Adipose tissue (tissue), 3 donors: ENCODE results near the gene CFAP91. TPM values are rescaled to one million over a fixed set of nuclear protein-coding genes. Genes with fewer than 3 reads are reported as not detected.
"Not testable (repeated sequence)": the region's sequence is repeated elsewhere in the genome, so short reads cannot be mapped to it uniquely, and the experiment has no call there.

Experiments used
- H3K27ac ChIP-seq: one replicate; pipeline ENCODE4 v1.5.1; 2013; ENCODE audit warnings: low read depth, low read length
- WGBS, 3 donors: extraction: QIAGEN DNeasy Blood & Tissue Kit; methylation state at CpG; one replicate each; pipeline ENCODE4 v1.1.7; 2013; 5-methylcytosine and 5-hydroxymethylcytosine counted together
- polyA plus RNA-seq, 3 donors: library from polyadenylated mRNA; stranded (reverse); fragments of 200-250 nt; gene quantifications; one replicate each; pipeline ENCODE4 v1.2.3, GENCODE V29; 2013
- donor health status: healthy with polysubstance abuse.
- donor health status: Bipolar disorder and iron deficiency.
- donor health status: healthy.

Gene CFAP91
- polyA plus RNA-seq, 3 donors = 0.85 to 5.0 (median 3.1) TPM

DNA sequence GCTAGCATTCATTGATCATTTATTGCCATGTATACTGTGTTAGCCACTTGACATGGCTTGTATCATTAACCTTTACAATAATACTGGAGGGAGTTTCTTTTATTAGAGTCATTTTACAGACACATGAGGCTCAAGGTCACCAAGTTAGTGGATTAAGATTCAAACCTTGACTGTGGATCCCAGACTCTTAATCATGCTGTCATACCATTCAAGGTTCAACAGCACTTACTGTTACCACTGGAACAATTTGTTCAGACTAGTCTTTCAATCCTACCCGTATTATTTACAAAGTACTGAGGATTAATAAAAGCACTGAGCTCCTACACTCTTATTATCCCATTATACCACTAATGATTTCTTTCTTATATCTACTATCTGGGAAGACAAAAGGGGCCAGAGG is 26.8 kb upstream of the CFAP91 start:
- no peak overlapping the region for H3K27ac ChIP-seq
- WGBS, 3 donors = 29 to 61% (median 52%) methylated on average over 1 of the region's 1 CpG

DNA sequence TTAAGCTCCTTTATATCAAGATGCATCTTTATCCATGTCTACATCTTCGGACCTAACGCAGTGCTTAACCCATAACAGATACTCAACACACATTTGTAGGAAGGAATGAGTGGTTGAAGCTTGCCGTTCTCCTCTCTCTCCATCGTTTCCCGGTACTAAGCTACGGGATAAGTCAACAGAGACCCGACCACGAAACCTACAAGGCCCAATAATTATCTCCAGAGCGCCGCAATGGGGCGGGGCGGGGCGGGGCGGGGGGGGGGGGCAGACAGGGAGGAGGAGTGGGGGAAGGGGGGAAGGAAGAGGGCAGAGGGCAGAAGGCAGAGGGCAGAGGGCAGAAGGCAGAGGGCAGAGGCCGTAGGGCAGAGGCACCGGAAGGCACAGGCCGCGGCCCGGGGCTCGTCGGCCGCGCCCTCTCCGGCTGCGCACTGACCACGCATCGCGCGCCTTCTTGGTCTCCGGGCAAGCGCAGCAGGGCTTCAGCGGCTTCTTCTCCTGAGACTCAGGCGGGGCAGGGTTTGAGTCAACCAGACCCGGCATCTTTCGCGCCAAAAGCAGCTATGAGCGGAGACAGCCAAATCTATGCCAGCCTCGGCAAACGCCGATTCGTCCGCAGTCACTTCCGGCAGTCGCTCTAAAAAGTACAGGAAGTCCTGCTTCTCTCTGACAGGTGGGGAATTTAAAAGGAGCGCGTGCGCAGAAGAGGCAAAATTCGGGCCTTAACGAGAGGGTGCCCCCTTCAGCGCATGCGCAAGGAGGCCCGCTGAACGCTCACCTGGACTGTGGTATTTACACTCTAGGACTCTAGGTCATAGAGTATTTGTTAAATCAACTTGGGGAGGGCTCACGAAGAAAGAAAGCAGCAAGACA is 25.8 kb upstream of the CFAP91 start, which contains the start of gene COX17:
Gene COX17 (minus strand): TSS at position 636 of the 870 bp plus-strand sequence. CDS start 96 bp downstream, at position 540.
- 0 to 1% (median 1%) methylated on average over 52 to 54 of the region's 54 CpGs for WGBS, 3 donors
- H3K27ac ChIP-seq = peak within 1 kb of the TSS; percentile 48

DNA sequence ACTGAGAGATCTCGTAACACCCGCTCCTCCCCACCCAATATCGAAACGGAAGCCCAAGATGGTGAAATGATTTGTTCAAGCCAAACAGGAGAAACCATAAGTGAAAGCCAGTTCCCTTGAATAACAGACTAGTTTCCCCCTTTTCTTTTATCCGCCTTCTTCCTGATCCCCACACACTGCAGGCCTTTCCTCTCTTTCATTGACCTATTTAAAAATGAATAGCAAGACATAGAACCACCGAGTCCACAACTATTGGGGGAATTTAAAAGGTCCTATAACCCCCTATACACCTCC is 25.2 kb upstream of the CFAP91 start:
- WGBS, 3 donors = 6 to 9% (median 6%) methylated on average over 6 of the region's 6 CpGs
- H3K27ac ChIP-seq = peak overlapping the region; percentile 48

DNA sequence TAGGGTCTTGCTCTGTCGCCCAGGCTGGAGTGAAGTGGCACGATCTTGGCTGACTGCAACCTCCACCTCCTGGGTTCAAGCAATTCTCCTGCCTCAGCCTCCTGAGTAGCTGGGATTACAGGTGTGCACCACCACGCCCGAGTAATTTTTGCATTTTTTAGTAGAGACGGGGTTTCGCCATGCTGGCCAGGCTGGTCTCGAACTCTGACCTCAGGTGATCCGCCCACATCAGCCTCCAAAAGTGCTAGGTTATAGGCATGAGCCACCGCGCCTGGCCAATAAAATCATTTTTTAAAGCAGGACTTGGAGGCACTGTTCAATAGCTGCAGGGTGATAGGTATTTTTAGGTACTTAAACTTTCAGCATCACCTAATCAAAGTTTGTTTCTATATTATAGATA is 24.6 kb upstream of the CFAP91 start:
- WGBS, 3 donors = 95 to 98% (median 97%) methylated on average over 10 of the region's 10 CpGs
- H3K27ac ChIP-seq = not testable (repeated sequence)

DNA sequence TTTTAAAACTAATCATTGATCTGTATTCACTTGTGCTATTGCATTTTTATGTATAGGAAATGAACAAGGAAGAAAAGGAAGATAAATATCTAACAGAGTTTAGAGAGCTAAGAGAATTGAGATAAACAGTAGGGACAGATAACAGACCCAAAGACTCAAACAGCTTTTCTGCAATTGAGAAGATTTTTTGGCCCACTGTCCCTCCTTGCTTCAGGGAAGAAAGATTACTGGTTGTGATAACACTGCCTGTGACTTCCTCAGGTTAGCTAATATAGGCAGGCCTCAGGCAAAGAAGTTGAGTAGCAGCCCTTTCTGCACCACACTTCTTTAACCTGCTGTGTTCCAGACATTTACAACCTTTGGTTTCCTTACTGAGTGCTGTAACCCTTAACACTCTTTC is 22.9 kb upstream of the CFAP91 start:
- no peak overlapping the region for H3K27ac ChIP-seq

DNA sequence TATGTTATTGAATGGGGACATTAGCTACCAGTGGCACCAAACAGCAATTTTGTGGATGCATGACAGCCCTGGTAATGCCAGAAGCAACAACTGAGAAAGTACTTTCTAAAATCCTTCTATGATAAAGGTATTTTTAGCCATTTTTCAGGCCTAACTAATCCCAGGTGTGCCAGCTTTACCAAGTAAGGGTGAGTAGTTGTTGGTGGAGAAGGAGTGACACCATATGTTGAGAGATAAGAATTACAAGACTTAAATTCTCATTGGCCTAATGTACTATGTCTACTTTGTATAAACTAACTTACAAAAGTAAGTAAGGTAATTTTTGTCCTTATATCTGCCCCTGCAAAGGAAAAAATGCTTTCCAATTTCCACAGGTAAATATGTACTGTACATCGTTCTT is 21.5 kb upstream of the CFAP91 start:
- WGBS, 3 donors = 53 to 55% (median 54%) methylated on average over 1 of the region's 1 CpG
- no peak overlapping the region for H3K27ac ChIP-seq

DNA sequence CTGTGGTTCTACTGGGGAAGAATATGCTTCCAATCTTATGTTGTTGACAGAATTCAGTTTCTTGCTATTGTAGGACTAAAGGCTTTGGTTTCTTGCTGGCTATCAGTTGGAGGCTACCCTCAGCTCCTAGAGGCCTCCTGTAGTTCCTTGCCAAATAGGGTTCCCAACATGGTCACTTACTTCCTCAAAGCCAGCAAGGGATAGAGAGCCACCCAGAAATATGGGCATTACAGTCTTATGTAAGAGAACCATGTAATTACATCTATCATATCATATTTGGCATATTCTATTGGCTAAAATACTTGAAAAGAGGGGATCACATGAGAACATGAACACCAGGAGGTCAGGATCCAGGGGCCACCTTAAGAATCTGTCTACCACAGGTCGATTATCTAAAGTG is 19.4 kb upstream of the CFAP91 start:
- 28 to 52% (median 46%) methylated on average over 1 of the region's 1 CpG for WGBS, 3 donors
- no peak overlapping the region for H3K27ac ChIP-seq

DNA sequence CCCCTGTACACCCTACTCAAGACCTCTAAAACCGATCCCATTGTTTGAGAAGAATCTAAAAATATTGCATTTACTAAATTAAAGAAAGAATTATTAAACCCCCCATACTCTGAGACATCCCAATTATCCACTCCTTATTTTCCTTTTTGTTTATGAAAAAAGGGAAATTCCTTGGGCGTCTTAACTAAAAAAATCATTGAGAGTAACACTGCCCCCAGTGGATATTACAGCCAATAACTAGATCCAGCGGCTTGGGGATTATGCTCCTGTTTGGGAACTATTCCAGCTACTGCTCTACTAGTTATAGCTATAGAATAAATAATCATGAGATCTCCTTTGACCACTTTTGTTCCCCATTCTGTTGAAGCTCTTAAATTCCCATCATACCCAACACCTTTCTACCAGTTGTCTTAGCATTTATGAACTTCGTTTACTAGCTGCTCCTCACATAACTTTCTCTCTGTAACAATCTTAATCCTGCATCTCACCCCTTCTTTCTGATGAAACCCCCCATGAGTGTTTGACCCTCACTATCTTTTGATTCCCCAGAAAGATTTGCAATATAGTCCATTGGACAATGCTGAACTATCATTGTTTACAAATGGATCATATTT is 12.7 kb upstream of the CFAP91 start:
- WGBS, 3 donors = 48 to 54% (median 48%) methylated on average over 4 of the region's 4 CpGs
- H3K27ac ChIP-seq = no peak overlapping the region

DNA sequence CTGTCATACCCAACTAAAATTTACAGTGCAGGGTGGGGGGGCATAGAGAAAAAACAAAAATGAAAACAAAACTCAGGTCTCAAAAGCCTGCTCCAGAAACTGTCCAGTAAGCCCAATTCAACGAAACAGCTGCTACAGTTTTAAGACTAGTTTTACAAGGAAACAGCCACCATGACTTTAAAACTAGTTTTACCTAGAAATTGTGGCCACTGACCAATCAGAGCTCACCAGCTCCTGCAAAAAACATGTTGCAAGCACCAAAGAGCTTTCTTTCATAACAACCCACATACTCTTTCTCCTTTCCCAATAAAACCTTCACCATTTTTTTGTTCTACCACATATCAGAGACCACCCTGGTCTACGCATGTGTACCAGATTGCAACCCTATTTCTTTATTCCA is 7.3 kb upstream of the CFAP91 start:
- 93 to 99% (median 96%) methylated on average over 2 of the region's 2 CpGs for WGBS, 3 donors
- H3K27ac ChIP-seq = no peak overlapping the region

DNA sequence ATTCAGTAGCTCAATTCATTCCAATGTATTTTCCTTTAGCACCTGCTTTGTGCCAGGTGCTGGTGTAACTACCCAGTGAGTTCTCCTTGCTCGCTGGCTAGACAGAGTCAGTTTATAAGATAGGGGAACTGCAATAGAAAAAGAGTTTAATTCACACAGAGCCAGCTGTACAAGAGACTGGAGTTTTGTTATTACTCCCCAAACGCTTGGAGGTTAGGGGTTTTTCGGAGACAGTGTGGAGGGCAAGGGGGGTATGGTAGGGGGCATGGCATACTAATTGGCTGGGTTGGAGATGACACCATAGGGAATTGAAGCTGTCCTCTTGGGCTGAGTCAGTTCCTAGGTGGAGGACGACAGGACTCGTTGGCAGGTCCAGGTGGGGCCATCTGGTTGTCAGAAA is 5.4 kb upstream of the CFAP91 start:
- no peak overlapping the region for H3K27ac ChIP-seq
- WGBS, 3 donors = 85 to 90% (median 87%) methylated on average over 5 of the region's 5 CpGs

DNA sequence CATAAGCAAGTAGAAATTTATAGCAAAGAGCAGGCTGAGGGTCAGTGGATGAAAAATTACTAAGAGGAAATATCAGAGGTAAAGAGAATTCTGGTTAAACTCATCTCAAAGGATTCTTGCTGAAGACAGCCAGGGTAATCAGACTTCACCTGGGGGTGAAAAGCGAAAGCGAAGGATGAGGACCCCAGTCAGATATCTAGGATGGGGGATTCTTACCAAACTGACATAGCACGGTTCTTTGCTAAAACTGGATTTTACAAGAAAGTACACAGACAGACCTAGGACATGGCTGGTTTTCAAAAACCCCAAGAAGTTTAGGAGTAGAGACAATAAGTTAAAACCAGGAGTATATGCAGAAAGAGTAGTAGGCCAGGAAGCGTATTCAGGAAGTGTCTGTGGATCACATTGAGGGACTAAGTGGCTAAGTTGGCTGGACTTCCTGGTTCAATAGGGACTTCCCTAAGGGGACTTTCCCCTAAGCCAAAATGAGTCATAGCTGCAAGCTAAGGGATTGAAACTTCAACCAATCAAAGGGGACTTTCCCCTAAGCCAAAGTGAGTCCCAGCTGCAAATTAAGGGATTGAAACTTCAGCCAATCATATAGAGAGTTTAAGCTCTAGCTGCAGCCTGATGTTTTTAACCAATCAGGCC is 2.4 kb upstream of the CFAP91 start:
- no peak overlapping the region for H3K27ac ChIP-seq
- 75 to 85% (median 76%) methylated on average over 4 of the region's 4 CpGs for WGBS, 3 donors

DNA sequence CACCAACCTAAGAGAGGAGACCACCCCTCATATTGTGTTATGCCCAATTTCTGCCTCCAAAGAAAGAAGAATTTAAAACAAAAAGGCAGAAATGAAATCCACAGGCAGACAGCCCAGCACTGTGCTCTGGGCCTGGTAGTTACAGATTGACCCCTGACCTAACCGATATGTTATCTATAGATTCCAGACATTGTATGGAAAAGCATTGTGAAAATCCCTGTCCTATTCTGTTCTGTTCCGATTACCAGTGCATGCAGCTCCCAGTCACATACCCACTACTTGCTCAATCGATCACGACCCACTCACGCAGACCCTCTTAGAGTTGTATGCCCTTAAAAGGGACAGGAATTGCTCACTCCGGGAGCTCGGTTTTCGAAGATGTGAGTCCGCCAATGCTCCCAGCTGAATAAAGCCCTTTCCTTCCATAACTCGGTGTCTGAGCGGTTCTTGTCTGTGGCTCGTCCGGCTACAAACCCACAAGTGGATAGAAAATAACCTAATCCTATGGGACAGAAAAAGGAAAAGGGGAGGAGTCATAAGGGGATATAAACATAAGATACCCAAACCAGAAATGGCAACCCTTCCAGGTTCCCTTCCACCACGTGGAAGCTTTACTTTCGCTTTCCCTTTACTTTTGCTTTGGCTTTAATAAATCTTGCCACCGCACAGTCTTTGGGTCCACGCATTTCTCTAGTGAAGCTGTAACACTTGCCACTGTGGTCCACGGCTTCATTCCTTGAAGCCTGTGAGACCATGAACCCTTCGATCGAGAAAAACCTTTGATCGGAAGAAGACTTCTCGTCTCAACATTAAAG is 1.7 kb upstream of the CFAP91 start:
- 85 to 90% (median 89%) methylated on average over 22 of the region's 22 CpGs for WGBS, 3 donors
- H3K27ac ChIP-seq = no peak overlapping the region

DNA sequence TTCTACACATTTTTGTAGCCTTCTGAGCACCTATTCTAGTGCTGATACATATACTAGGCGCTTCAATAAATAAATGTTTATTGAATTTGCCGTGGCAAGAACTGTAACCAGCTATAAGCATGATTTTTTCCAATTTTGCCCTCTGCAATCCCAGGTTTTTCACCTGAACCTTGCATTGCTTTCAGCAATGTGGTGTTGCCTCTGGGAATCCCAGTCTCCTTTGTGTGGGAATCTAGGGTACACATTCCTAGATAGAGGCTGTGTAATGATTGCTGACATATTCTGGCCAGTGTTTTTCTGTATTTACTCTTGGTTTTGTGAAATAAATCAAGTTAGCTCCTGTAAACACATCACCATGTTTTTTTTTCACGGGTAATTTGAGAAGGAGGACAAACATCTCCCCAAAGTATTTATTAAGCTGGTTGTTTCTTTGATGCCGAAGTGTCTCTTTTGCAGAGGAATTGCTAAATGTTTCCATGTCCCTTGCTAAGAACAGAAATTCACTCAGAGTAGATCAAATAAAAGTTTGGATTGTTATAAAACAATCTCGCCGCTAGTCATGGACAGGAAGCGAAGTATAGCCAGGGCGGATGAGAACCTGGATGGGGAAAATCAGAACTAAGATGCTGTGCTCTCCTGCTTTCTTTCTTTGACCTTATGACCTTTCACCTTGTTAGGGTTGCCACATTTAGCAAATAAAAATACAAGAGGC is 1.2 kb downstream of the CFAP91 start:
- WGBS, 3 donors = 33 to 73% (median 72%) methylated on average over 8 of the region's 8 CpGs
- H3K27ac ChIP-seq = no peak overlapping the region

DNA sequence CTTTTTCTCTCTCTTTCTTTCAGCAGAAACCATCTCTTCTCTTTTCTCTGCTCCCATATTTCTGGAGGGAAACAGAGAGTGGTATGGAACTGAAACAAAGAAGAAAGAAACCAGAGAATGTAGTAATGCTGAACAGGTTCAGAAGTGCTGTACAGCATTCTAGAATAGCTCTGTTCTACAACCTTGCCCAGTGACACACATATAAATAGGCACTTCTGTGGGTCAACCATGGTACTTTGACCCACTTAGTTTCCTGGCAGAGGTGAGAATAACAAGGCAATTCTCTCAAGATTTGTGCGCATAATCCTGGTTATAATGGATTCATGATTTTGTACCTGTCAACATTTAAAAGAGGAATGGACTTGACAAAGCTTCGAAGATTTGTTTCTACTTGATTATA is 12.3 kb downstream of the CFAP91 start:
- WGBS, 3 donors = 93 to 94% (median 94%) methylated on average over 2 of the region's 2 CpGs
- no peak overlapping the region for H3K27ac ChIP-seq

DNA sequence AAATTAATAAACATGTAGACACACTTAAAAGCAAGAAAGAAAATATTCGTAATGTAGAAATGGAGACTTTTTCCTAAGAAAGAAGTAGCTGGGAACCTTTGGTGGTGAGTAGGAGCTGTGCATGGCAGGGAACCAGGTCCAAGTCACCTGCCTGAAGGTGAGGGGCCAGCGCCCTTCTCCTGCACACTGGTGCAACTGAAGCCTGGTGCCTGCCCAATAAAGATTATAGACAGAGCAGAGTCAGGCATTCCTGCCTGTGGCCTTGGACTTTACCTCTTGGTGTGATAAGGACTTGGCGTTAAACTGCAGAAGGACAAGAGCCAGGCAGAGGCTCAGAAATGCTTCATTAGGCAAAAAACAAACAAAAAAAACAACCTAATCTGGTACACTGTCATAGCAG is 14.2 kb downstream of the CFAP91 start:
- no peak overlapping the region for H3K27ac ChIP-seq
- 44 to 94% (median 75%) methylated on average over 3 of the region's 3 CpGs for WGBS, 3 donors

DNA sequence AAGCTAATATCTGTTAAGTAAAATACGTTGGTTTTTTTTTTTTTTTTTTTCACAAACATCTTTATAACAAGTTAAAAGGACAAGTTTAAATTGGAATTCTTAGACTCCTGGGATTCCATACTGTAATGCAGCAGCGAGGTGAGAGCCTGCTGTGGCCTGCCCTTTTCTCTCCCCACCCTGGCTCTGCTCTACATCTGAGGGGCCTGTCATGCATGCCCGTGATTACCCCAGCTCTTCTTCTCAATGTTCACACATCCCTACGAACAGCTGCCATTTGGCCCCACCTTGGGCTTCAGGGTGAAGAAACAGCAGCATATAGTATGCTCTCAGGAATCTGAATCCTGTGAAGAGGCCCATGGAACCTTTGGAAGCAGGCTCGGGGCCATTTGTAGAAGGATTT is 14.7 kb downstream of the CFAP91 start:
- no peak overlapping the region for H3K27ac ChIP-seq
- WGBS, 3 donors = 67 to 89% (median 81%) methylated on average over 5 of the region's 5 CpGs

DNA sequence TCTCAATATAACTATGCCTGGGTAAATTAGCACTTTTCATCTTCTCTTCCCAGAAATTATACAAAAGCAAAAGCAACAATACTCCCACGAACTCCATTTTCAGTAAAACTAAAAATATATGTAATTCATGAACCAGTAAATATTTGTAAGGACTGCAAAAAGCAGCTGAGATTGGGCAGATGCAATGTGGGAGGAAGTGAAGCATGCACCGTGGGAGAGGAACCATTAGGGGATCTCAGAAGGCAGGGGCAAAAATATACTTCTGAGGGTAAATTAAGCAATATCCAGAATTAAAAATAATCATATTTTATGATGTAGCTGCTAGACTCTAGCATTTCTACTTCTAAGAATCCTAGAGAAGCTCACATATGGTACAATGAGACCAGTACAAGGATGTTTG is 20.2 kb downstream of the CFAP91 start:
- 29 to 73% (median 35%) methylated on average over 2 of the region's 2 CpGs for WGBS, 3 donors
- no peak overlapping the region for H3K27ac ChIP-seq

DNA sequence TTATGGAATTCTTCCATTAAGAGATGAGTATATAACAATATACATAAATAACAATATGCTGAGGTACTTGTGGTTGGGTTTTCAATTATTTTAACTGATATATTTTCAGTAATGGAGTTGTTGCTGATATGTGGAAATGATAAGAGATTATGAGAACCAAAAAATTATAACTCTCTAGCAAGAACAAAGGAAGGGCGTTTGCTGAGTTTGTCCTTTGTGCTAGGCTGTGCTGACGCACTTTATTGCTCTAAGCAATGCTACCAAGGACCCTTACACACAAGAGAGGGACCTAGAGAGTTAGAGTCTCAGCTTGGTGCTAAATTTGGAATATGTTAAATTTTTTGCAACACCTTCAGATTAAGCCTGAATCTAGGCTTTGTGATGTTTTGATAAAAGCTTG is 24.1 kb downstream of the CFAP91 start:
- 73 to 92% (median 85%) methylated on average over 2 of the region's 2 CpGs for WGBS, 3 donors

More for the DNA sequence above, 24.1 kb downstream of the CFAP91 start:
- H3K27ac ChIP-seq = no peak overlapping the region
